GM19023 (cell line): ENCODE data around the gene MRRF.

Source experiments
- ATAC-seq: cut with Tn5 transposase; IDR thresholded peaks from one replicate; pipeline ENCODE4 v1.9.1; 2021; ENCODE audit warnings: mild to moderate bottlenecking, moderate library complexity; ENCODE audit not compliant: unreplicated experiment

Gene MRRF

DNA sequence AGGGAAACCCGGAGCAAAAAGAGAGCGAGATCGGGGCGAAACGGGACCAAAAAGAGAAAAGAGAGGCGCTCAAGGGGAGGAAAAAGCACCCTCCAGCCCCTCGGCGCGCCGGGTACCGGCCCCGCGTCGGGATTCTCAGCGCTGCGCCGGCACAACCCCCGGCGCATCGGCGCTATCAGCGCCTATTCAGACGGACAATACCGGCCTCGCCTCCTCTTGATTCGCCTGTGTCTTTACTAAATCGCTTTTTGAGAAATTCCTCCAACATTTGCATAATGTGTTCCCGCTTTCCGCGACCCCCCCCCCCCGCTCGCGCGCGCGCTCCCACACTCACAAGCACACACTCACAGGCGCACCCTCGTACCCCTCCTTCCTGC, 36.5 kb upstream of the MRRF start:
- ATAC-seq = no peak

GRCh38 chr9:122228568-122229484, 35.9 kb upstream of the MRRF start, which contains the start of gene LHX6:
Gene LHX6, minus strand, starts transcription at chr9:122228957. Its CDS starts 217 bp downstream, at chr9:122228740.
- no peak for ATAC-seq

- ATAC-seq = no peak
These were observed 35.2 kb upstream of the MRRF start for GRCh38 chr9:122229485-122229837.

DNA sequence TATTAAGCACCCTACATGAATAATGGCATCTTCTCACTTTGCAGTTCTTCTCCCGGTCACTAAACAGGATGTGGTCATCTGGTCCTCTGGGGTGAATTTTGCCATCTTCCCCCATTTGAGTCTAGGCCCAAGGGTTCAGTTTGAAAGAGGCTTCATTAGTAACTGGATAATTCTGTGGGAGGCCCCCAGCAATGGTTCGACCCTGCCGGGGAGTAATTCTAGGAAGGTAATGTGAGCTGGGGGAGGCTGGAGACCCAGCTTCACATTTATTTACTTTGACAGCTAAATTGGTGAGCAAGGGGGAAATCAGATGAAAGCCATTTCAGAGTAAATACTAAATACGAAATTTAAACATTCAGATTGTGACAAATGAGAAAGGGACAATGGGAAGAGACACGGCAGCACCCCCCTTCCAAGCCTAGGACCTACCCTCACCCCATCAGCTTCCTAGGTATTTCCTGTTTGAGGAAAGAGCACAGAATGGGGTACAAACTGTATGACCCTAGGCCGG, 31.8 kb upstream of the MRRF start:
- no peak for ATAC-seq

DNA sequence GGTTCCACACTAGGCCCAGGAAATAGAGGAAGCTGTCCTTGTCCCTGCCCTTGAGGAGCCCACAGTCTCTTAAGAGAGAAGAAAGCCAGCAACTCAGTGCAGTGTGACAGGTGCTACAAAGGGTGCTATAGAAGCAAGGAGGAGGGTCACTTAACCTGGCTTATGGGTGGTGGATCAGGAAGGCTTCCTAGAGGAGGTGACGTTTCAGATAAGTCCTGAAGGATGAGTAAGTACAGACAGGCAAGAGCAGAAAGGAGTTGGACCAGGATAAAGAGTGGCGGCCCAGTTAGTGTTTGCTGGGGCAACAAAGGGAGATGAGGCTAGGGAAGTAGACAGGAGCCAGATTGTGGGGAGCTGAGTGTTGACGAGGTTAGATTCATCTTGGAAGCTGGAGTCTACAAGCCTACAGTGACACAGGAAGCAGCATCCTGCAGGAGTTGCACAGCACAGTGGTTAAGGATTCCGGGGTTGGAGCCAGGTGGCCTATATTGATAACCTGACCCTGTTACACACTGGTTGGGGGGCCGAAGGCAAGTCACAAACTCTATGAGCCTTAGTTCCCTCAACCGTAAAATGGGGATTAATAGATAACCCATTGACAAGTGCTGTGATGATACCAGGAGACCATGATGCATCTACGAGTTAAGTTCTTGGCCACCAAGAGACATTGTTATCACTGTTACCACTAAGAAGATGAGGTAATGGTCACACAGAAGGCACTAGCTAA, 30.5 kb upstream of the MRRF start:
- ATAC-seq = no peak

GRCh38 chr9:122236681-122237080, 28.0 kb upstream of the MRRF start:
- no peak for ATAC-seq

- ATAC-seq = no peak
These were observed 25.0 kb upstream of the MRRF start for GRCh38 chr9:122239722-122240121.

DNA sequence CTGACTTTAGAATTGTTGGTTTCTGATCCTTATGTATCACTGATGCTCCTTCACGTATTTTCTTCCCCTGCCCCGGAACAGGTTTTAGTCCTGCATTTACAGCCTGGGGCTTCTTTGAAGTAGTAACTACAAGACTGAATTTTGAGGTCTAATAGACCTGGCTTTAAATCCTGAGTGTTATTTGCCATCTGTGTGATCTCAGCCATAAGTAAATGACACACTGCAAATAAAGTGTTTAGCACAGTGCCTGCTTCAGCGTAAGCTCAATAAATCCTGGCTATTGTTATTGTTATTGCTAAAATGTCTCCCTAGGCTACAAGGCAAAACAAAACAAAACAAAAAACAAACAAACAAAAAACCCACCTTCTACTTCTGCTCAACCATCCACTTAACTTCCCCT, 20.3 kb upstream of the MRRF start:
- ATAC-seq = no peak

GRCh38 chr9:122246666-122247065, 18.0 kb upstream of the MRRF start:
- ATAC-seq = no peak

GRCh38 chr9:122248448-122248865, 16.2 kb upstream of the MRRF start:
- no peak for ATAC-seq

GRCh38 chr9:122251351-122251750, 13.3 kb upstream of the MRRF start:
- ATAC-seq = no peak

DNA sequence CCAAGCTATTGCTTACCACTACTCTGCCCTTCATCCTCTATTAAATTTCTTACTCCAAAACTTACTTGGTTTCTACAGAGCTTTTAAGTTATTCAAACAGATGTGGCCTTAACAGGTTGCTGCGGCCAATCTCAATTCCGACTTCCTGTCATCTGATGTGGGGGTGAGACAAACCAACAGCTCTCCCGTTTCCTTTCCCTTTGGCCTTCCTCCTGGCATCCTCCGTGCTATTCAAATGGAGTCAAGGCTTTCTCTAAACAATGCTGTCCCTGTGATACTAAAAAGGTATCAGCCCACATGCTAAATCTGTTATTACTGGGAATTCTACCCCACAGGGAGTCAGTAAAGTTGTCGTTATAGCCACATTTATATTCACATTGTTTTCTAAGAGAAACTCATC, 11.9 kb upstream of the MRRF start:
- ATAC-seq = no peak

DNA sequence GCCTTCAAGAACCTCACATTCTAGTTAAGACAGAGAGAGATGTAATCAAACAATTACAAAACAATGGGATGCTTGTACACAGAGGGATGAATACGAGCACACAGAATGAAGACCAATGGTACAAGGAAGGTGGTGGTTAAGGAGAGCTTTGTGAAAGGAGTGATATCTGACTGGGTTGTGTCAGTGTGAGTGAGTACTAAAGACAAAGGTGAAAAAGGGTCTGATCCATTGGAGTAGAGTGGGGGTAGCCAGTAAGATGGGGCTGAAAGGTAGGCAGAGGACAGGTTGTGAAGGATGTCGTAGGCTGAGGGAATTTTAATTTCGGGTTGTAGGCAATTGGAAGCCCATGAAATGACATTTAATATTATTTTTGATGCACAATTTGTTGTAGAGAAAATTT, 9.9 kb upstream of the MRRF start:
- no peak for ATAC-seq

- ATAC-seq = no peak
These were observed 8.5 kb upstream of the MRRF start for GRCh38 chr9:122256206-122256605.

GRCh38 chr9:122258886-122259415, 5.7 kb upstream of the MRRF start:
- no peak for ATAC-seq

DNA sequence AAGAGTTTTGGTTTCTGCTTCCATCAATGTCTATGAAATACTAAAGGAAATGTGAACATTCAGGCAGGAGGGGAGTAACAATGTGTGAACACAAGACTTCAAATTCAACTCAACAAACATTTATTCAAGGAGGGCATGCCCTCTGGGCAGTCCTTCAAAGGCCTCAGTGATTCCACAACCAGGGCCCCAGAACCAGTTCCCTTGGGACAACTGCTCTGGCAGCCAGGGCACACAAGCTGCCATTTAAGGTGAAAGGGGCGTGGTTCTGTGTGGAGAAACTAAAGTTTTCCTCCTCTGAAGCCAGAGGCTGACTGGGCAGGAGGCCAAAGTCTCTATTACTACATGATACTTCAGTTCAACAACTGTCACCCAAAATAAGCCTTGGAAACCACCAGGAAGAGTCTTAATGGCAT, 3.2 kb upstream of the MRRF start:
- no peak for ATAC-seq

DNA sequence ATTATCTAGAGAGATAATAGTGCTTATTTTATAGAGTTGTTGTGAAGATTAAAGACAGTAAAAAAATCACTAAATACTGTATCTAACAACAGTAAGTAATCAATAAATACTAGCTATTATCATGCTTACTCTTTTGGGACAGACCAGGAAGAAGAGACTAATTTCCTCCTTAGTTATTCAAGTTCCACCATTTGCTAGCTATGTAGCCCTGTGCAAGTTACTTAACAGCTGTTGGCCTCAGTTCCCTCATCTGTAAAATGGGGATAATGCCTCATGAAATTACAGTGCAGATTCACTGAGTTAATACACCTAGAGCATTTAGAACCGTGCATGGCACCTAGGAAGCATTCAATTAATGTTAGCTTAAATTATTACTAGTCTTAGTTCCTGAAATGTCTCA, 2.6 kb upstream of the MRRF start:
- ATAC-seq = no peak

DNA sequence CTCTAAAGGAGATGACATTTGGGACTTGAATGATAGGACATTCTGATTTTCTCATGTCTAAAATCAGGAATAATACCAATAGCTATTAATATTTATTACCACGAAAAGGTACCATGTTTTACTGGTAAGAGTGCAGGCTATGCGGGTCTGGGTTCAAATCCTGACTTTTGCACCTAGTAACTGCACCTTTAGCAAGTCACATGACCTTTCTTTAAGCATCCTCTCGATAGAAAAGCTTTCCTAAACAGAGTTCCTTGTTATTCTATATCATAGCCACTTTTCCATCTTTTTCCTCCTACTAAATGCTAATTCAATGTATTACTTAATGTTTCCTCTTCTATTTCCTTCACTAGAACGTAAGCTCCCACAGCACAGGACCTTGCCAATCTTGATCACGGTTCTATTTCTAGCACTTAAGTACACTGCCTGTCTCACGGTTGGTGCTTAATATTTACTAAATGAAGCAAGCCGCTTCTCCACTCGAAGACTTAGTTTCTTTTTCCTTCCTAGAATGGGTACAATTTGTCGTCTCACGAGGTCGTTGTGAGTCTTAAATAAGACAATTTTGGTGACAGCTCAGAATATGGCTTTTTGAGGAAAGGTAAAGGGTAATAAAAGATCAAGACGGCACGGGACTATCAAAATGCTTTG, 858 bp upstream of the MRRF start:
- ATAC-seq = no peak

DNA sequence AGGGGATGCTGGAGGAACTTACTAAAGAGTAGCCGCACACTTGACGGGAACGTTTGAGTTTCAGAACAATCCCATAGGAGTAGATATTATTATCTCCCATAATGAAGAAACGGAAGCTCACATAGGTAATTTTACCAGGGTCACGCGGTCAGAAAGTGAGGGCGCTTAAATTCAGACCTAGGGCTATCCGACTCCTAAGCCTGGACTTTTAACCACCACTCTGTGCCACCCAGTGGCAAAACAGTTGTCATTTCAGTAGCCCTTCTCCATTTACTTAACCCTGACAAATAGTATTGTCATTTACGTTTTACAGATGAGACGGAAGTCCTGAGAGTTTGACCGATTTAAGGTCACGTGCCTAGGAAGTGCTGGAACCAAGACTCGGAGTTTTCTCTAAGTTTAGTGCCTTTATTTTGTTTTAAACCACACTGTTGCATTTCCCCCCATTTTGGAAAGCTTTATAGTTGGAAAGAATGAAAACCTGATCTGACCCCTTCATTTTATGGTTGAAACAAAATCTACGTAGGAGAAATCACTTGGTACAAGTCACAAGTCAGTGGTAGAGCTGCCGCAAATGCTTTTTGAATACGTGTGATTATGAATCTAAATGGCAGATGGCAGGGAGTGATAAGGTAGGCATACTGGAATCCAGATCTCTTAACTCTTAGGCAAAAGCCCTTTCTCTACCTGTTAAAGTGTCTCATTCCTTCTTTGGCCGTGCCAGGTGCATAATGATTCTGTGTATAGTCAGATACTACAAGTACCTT, 650 bp downstream of the MRRF start:
- ATAC-seq = peak; percentile 23

GRCh38 chr9:122268041-122268814, 3.5 kb downstream of the MRRF start:
- no peak for ATAC-seq
